Measurements from ENCODE around the gene LAMA5.

Gene LAMA5

DNA sequence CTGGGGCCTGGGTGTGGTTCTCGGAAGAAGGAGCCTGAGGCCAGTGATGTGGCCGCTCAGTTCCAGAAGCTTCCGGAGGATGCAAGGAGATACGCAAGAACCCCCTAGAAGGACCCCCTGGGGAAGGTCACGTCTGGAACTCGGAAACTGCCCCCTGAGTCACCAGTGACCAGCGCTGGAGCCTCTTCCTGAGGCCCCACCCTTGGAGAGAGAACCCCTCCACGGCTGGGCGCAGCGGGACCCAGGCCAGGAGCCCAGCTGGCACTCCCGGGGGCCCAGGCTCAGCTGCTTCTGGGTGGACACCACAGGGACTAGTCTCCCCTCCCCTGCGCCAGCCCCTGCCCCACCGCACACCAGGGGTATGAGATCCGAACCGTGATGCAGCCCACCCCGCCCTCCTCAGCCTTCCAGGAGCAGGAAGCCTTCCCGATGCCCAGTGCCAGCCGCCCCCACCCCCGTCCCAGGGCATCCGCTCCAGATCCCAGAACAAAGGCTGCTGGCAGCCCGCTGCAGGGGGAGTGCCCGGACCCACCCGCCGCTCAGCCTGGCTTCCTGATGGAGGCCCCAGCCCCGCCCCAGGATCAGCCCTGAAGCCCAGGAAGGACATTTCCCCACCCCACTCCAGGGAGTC is 7.5 kb downstream of the LAMA5 start:
- DNase-seq (ENCODE audit: extremely low read depth in 1 of 2, low read depth in 1 of 2) = no peak

- DNase-seq (ENCODE audit: extremely low read depth in 1 of 2, low read depth in 1 of 2) = no peak
These were observed 8.0 kb downstream of the LAMA5 start for GRCh38 chr20:62359043-62359490.

GRCh38 chr20:62358171-62359042 is 8.7 kb downstream of the LAMA5 start:
- DNase-seq (ENCODE audit: extremely low read depth in 1 of 2, low read depth in 1 of 2) = no peak

GRCh38 chr20:62357681-62358080 is 9.4 kb downstream of the LAMA5 start:
- DNase-seq (ENCODE audit: extremely low read depth in 1 of 2, low read depth in 1 of 2) = no peak

- no peak for DNase-seq (ENCODE audit: extremely low read depth in 1 of 2, low read depth in 1 of 2)
These were observed 9.9 kb downstream of the LAMA5 start for GRCh38 chr20:62357187-62357667.

DNA sequence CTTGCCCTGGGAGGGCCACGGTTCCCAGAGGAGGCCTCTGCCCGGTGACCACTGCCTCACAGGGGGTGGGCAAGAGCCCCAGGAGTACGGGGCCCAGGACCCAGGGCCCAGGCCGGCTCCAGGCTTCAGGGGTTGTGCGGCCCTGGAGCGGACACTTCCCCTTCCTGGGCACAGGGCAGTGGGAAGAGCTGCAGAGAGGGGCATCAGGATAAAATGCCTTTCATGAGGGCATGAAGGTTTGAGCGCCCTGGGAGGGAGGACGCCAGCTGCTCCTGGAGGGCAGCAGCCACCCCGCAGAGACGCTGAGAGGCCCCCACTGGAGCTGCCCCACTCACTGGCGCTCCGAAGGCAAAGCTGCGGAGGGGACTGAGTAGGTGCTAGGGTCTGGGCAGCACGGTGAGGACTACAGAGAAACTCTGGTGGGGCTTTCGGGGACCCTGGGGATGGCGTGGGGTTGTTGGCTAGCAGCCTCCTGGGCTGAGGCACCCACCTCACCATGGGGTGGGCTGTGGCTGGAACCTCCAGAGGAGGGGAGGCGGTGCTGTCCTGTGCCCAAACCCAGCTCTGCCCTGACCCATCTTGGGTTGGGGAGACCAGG is 10.4 kb downstream of the LAMA5 start:
- DNase-seq (ENCODE audit: extremely low read depth in 1 of 2, low read depth in 1 of 2) = no peak

- no peak for DNase-seq (ENCODE audit: extremely low read depth in 1 of 2, low read depth in 1 of 2)
These were observed 11.1 kb downstream of the LAMA5 start for GRCh38 chr20:62355878-62356588.

DNA sequence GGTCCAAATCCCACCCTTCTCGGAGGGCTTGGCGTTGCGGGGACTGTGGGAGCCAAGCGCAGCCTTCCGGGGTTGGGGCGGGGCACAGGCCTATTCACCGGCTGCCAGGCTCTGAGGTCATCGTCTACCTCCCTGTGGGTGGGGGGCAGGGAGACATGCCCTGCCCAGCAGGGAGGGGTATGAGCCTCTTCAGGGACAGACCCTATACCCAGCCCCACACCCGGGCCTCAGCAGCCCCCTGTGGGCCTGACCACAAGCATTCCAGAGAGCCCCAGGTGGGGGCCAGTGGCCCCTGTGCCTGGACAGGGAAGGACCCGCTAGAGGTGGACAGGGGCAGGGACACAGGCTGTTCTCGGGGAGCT is 11.6 kb downstream of the LAMA5 start:
- no peak for DNase-seq (ENCODE audit: extremely low read depth in 1 of 2, low read depth in 1 of 2)

DNA sequence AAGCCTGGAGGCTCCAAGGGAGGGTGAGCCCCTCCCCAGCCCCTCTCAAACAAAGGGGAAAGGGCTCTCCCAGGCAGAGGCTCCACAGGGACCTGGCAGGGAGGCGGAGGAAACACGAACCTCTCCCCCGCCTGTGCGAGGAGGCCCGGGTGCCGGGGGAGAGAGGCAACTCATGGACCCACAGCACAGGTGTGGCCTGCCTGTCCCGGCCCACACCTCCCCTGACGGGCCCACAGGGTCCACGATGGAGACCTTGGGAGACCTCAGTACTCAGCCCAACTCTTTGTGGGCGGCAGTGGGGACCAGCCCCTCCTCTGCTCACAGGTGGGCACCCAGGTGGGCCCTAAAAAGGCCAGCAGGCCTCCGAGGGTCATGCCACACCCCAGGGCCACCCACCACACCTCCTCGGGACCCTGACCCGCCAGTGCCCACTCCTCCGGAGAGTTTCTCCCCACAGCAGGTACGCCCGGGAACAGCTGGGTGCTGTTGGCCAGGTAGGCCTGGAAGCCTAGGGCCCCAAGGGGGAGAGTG is 12.2 kb downstream of the LAMA5 start:
- no peak for DNase-seq (ENCODE audit: extremely low read depth in 1 of 2, low read depth in 1 of 2)

- no peak for DNase-seq (ENCODE audit: extremely low read depth in 1 of 2, low read depth in 1 of 2)
These were observed 12.9 kb downstream of the LAMA5 start for GRCh38 chr20:62354031-62354808.

- DNase-seq (ENCODE audit: extremely low read depth in 1 of 2, low read depth in 1 of 2) = no peak
These were observed 13.7 kb downstream of the LAMA5 start for GRCh38 chr20:62353289-62354030.

DNA sequence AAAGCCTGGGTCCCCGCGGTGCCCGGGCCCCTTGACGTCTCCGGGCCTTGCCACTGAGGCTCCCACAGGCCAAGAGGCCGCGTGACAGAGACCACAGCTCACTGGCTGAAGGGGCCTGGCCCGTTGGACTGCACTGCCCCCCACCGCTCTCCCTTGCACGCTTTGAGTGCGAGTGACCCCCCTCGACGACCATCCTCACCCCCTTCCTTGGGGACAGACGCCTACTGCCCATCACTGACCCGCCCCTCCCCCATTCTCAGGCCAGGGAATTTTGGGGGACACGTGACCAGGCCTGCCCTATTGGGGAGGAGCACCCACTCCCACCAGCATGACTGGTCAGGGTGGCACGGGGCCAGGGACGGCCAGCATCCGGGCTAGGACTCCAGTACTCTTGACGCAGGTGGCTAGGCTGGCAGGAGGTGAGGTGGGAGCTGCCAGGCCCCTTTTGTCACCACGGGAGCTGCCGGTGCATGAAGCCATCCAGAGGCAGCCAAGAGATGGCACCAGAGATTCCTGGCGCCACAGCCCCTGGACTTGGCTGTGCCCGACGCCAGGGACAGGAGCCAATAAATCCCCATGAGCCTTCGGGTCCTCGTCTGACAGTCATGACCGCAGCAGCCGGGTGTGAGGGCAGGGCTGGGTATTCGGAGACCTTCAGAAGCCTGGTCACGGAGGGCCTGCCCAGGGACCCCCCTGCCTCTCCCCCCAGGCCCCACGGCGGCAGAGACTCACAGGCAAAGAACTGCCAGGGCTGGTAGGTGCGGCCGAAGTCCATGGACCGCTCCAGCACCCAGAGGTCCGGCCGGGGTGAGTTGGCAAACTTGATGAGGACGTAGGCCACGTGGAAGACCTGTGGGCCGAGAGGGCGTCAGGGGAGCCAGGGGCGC is 14.5 kb downstream of the LAMA5 start:
- no peak for DNase-seq (ENCODE audit: extremely low read depth in 1 of 2, low read depth in 1 of 2)

DNA sequence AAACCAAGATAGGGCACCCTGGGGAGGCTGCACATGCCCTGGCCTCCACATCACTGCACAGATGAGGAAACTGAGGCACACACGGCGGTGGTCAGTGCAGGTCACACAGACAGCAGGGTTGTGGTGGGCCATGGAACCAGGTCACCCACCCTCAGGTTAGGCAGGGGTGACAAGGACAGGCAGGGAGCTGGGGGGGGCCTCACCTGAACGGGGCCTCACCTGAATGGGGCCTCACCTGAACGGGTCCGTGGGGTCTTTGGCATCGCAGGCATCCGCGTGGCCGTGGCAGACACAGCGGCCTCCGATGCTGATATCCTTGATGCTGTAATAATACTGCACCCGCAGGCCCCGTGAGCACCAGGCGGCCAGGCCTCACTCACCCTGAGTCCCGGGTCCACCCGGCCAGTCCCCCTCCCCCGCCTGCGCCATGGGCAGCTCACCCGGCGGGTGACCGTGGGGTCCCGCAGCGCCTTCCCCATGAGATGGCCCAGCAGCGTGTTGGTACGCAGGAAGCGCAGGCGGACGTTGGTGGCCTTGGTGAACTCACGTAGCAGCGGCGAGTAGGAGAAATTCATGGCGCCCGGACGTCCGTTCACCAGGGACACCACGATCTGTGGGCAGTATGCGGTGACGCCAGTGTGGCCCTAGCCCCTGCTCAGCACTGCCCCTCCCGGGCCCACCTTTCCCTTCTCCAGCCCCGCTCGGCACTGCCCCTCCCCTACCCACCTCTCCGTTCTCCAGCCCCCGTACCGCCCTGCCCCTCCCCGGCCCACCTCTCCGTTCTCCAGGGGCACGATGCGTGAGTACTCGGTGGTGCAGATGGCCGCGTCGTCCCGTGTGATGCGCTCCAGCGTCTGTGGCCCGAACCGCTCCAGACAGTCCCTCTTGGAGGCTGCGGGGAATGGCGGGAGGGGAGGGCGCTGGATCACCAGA is 15.4 kb downstream of the LAMA5 start:
- DNase-seq (ENCODE audit: extremely low read depth in 1 of 2, low read depth in 1 of 2) = no peak

- no peak for DNase-seq (ENCODE audit: extremely low read depth in 1 of 2, low read depth in 1 of 2)
These were observed 16.3 kb downstream of the LAMA5 start for GRCh38 chr20:62350629-62351422.

- DNase-seq (ENCODE audit: extremely low read depth in 1 of 2, low read depth in 1 of 2) = no peak
These were observed 16.9 kb downstream of the LAMA5 start for GRCh38 chr20:62350098-62350628.

DNA sequence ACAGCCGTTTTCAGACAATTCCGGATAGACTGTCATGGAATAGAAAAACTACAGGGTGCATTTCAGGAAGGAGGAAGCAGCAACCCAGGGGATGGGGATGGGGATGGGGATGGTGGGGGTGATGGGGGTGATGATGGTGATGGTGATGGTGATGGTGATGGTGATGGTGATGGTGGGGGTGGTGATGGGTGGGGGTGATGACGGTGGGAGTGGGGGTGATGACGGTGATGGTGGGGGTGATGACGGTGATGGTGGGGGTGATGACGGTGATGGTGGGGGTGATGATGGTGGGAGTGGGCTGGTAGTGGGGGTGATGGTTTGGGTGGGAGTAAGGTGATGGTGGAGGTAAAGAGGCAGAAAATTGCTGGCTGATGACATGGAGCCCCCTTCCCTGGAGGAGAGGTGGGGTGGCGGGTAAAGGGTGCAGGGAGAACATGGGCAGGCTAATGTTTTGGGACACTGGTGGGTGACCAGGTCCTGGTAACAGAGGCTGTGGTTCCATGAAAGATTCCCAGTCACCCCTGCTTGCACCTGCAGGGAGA is 17.5 kb downstream of the LAMA5 start:
- DNase-seq (ENCODE audit: extremely low read depth in 1 of 2, low read depth in 1 of 2) = no peak
